K562 (cell line): Measurements from ENCODE around the gene TTBK1. TPM values are rescaled to one million over a fixed set of nuclear protein-coding genes. Genes with fewer than 3 reads are reported as not detected.

ENCODE experiments used
- ARID2 ChIP-seq: fragments of 450-650 bp; IDR thresholded peaks from 2 replicates; pipeline ENCODE4 v1.6.1; 2017; ENCODE audit warnings: antibody characterized with exemption, mild to moderate bottlenecking
- EHMT2 ChIP-seq: fragments of 450-650 bp; IDR thresholded peaks from 2 replicates; pipeline ENCODE4 v1.6.1; 2018; ENCODE audit warnings: antibody characterized with exemption
- ELF2 ChIP-seq: fragments of 250-450 bp; sonication (Bioruptor Pico); IDR thresholded peaks from 2 replicates; pipeline ENCODE4 v1.5.0; 2021; ENCODE audit warnings: mild to moderate bottlenecking
- FUS ChIP-seq: fragments of 200-400 bp; formaldehyde crosslinking; optimal IDR thresholded peaks from 2 replicates; pipeline ENCODE3; 2017; ENCODE audit warnings: low read depth, low read length
- HCFC1 ChIP-seq: IDR thresholded peaks from 2 replicates; pipeline ENCODE4 v1.6.1; 2012; ENCODE audit warnings: low read depth, low read length, improper control_type of control experiment
- HDAC1 ChIP-seq, 2 experiments: fragments of 450-650 bp; IDR thresholded peaks; 2 replicates each; pipeline ENCODE4 v1.6.1; 2016 to 2017; ENCODE audit warnings: inconsistent platforms in 1 of 2, mild to moderate bottlenecking in 1 of 2, moderate library complexity in 1 of 2
- MAZ ChIP-seq, 2 experiments: fragments of 450-650 bp in 1 of 2; sonication (generic) in 1 of 2; formaldehyde crosslinking; IDR thresholded peaks in 1 of 2; conservative IDR thresholded peaks in 1 of 2; 2 replicates each; pipeline versions ENCODE4 v1.4.0 to v1.5.0; 2020; ENCODE audit warnings: mild to moderate bottlenecking in 1 of 2, missing genetic modification reagents in 1 of 2
- NR4A1 ChIP-seq, 2 experiments: fragments of 250-450 bp in 1 of 2; fragments of 450-650 bp in 1 of 2; sonication (Bioruptor Pico) in 1 of 2; IDR thresholded peaks; 2 replicates each; pipeline versions ENCODE4 v1.4.0 to v1.6.1; 2016 to 2020; ENCODE audit warnings: mild to moderate bottlenecking in 2 of 2, missing compliant biosample characterization in 1 of 2, missing genetic modification characterization in 1 of 2, moderate library complexity in 1 of 2
- PHF20 ChIP-seq: fragments of 450-650 bp; IDR thresholded peaks from 2 replicates; pipeline ENCODE4 v1.6.1; 2018; ENCODE audit not compliant: partially characterized antibody
- PHF8 ChIP-seq: fragments of 200-600 bp; sonication (generic); IDR thresholded peaks from 2 replicates; pipeline ENCODE4 v1.6.1; 2012; ENCODE audit warnings: mixed run types, mild to moderate bottlenecking, inconsistent platforms, low read length, moderate library complexity, borderline replicate concordance
- POLR2AphosphoS2 ChIP-seq: IDR thresholded peaks from 2 replicates; pipeline ENCODE4 v1.6.1; 2012; ENCODE audit warnings: low read length, improper control_type of control experiment
- PPARD ChIP-seq: fragments of 250-450 bp; sonication (Bioruptor Pico); IDR thresholded peaks from 2 replicates; pipeline ENCODE4 v1.8.0; 2022; ENCODE audit warnings: inconsistent platforms, mild to moderate bottlenecking, moderate library complexity
- PYGO2 ChIP-seq: fragments of 450-650 bp; IDR thresholded peaks from 2 replicates; pipeline ENCODE4 v1.6.1; 2016; ENCODE audit warnings: mild to moderate bottlenecking, missing genetic modification characterization, moderate library complexity, missing compliant biosample characterization
- RFX5 ChIP-seq: IDR thresholded peaks from 2 replicates; pipeline ENCODE4 v1.6.1; 2011; ENCODE audit warnings: low read depth, mild to moderate bottlenecking, improper control_type of control experiment, low read length
- ZBTB17 ChIP-seq: fragments of 450-650 bp; formaldehyde crosslinking; IDR thresholded peaks from 2 replicates; pipeline ENCODE4 v1.4.0; 2020; ENCODE audit warnings: mild to moderate bottlenecking
- ZNF174 ChIP-seq: fragments of 250-450 bp; sonication (Bioruptor Pico); IDR thresholded peaks from 2 replicates; pipeline ENCODE4 v1.4.0; 2020; ENCODE audit warnings: mild to moderate bottlenecking
- ZNF57 ChIP-seq: fragments of 450-650 bp; formaldehyde crosslinking; IDR thresholded peaks from 2 replicates; pipeline ENCODE4 v1.4.0; 2020; ENCODE audit warnings: mild to moderate bottlenecking, moderate library complexity
- ZNF644 ChIP-seq: fragments of 200-800 bp; sonication (Bioruptor generic); IDR thresholded peaks from 2 replicates; pipeline ENCODE4 v1.6.1; 2016; ENCODE audit warnings: low read depth, missing genetic modification characterization, missing compliant biosample characterization
- ZNF778 ChIP-seq: fragments of 450-650 bp; formaldehyde crosslinking; IDR thresholded peaks from 2 replicates; pipeline ENCODE4 v1.4.0; 2020; ENCODE audit warnings: mild to moderate bottlenecking, moderate library complexity
- polyA plus RNA-seq, 8 experiments: library from polyadenylated mRNA; depleted of rRNA in 4 of 8; stranded (reverse) in 5 of 8; unstranded in 3 of 8; fragments of >200 nt; fragmentation: Nextera tagmentation in 2 of 8; fragmentation: Illumina TruSeq in 1 of 8; extraction: Ambion mirVana in 2 of 8; extraction: Trizol in 1 of 8; gene quantifications; 2 replicates each; pipeline versions ENCODE4 v1.2.1 to v1.2.3, GENCODE V29; 2011 to 2014; ENCODE audit warnings: inconsistent platforms in 1 of 8, missing spikeins in 1 of 8
- total RNA-seq, 7 experiments: library from RNA; depleted of rRNA in 6 of 7; stranded (reverse); fragments of >200 nt in 6 of 7; fragmentation: Illumina TruSeq in 2 of 7; extraction: Trizol in 2 of 7; gene quantifications; 2 replicates each; pipeline versions ENCODE4 v1.2.1 to v1.2.3, GENCODE V29; 2011 to 2021; ENCODE audit warnings: low replicate concordance in 1 of 7
- TF ChIP-seq, protein P1 (sequence below): fragments of 450-650 bp; formaldehyde crosslinking; IDR thresholded peaks from 2 replicates; pipeline ENCODE4 v1.4.0; 2020; ENCODE audit warnings: mild to moderate bottlenecking
- TF ChIP-seq, protein P2 (sequence below): sonication (generic); formaldehyde crosslinking; IDR thresholded peaks from 2 replicates; pipeline ENCODE4 v1.8.1; 2023; ENCODE audit warnings: mild to moderate bottlenecking, missing genetic modification reagents
- TF ChIP-seq, protein P3 (sequence below): sonication (generic); formaldehyde crosslinking; IDR thresholded peaks from 2 replicates; pipeline ENCODE4 v1.8.1; 2023; ENCODE audit warnings: mild to moderate bottlenecking, missing genetic modification reagents
- TF ChIP-seq, protein P4 (sequence below), 3 experiments: IDR thresholded peaks in 2 of 3; conservative IDR thresholded peaks in 1 of 3; 2 replicates each; pipeline ENCODE4 v1.5.1; 2011 to 2012; ENCODE audit warnings: low read length in 3 of 3, mild to moderate bottlenecking in 3 of 3, control low read depth in 2 of 3, improper control_type of control experiment in 1 of 3, inconsistent platforms in 1 of 3, low read depth in 1 of 3, mixed read lengths in 1 of 3, moderate library complexity in 1 of 3; ENCODE audit not compliant: insufficient read depth in 2 of 3

Gene TTBK1
- total and polyA plus RNA-seq, 9 of the 15 experiments (the other 6 are each of a cell fraction or from before 2014, with no cell fraction given) = not detected

DNA sequence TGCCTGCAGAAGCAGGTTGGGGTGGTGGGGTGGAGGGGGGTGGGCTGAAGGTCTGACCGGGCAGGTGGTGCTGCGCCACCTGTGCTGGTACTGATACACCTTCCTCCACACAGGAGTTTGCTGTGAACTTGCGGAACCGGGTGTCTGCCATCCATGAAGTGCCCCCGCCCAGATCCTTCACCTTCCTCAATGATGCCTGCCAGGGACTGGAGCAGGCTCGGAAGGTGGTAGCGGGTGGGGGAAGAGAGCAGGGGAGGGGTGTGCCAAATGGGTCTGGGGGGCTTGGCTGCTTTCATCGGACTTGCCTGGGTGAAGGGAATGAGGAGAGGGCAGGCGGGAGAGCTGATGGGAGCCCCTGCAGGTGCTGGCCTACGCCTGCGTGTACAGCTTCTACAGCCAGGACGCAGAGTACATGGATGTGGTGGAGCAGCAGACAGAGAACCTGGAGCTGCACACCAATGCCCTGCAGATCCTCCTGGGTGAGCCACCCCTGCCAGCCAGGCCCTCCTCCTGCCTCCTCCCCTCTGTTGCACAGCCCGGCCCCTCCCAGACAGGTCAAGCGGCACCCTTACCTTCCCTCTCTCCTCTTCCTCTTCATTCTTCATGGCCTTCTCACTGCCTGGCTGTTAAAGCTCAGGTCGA, 20.7 kb upstream of the TTBK1 start (continued):
- TF ChIP-seq, protein P1, sequence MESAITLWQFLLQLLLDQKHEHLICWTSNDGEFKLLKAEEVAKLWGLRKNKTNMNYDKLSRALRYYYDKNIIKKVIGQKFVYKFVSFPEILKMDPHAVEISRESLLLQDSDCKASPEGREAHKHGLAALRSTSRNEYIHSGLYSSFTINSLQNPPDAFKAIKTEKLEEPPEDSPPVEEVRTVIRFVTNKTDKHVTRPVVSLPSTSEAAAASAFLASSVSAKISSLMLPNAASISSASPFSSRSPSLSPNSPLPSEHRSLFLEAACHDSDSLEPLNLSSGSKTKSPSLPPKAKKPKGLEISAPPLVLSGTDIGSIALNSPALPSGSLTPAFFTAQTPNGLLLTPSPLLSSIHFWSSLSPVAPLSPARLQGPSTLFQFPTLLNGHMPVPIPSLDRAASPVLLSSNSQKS (CRISPR knock-in tag) = no peak
- no peak for TF ChIP-seq PYGO2 (tag)
- TF ChIP-seq MAZ (CRISPR knock-in tag; conservative IDR thresholded peaks at IDR 0.05 in 1 of 2, IDR thresholded peaks at IDR 0.05 in 1 of 2) = no peak
- no peak for TF ChIP-seq NR4A1 (CRISPR knock-in tag; IDR thresholded peaks at IDR 0.05)
- no peak for TF ChIP-seq NR4A1 (tag; IDR thresholded peaks at IDR 0.05)
- TF ChIP-seq ARID2 = no peak
- no peak for TF ChIP-seq EHMT2
- 0 out of 2 replicates have a peak, but pooled peaks have one; percentile 22 for TF ChIP-seq POLR2AphosphoS2
- TF ChIP-seq ELF2 (CRISPR knock-in tag) = no peak
- TF ChIP-seq, protein P2, sequence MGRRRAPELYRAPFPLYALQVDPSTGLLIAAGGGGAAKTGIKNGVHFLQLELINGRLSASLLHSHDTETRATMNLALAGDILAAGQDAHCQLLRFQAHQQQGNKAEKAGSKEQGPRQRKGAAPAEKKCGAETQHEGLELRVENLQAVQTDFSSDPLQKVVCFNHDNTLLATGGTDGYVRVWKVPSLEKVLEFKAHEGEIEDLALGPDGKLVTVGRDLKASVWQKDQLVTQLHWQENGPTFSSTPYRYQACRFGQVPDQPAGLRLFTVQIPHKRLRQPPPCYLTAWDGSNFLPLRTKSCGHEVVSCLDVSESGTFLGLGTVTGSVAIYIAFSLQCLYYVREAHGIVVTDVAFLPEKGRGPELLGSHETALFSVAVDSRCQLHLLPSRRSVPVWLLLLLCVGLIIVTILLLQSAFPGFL (CRISPR knock-in tag) = no peak
- TF ChIP-seq HDAC1 (IDR thresholded peaks at IDR 0.05) = no peak
- TF ChIP-seq ZBTB17 (CRISPR knock-in tag) = no peak
- TF ChIP-seq ZNF778 (CRISPR knock-in tag) = no peak
- TF ChIP-seq HCFC1 = no peak
- no peak for TF ChIP-seq PPARD (CRISPR knock-in tag)
- TF ChIP-seq ZNF57 = no peak
- no peak for TF ChIP-seq PHF8
- TF ChIP-seq PHF20 = no peak
- TF ChIP-seq ZNF174 (CRISPR knock-in tag) = no peak
- TF ChIP-seq ZNF644 = no peak
- TF ChIP-seq FUS = no peak
- TF ChIP-seq, protein P3, sequence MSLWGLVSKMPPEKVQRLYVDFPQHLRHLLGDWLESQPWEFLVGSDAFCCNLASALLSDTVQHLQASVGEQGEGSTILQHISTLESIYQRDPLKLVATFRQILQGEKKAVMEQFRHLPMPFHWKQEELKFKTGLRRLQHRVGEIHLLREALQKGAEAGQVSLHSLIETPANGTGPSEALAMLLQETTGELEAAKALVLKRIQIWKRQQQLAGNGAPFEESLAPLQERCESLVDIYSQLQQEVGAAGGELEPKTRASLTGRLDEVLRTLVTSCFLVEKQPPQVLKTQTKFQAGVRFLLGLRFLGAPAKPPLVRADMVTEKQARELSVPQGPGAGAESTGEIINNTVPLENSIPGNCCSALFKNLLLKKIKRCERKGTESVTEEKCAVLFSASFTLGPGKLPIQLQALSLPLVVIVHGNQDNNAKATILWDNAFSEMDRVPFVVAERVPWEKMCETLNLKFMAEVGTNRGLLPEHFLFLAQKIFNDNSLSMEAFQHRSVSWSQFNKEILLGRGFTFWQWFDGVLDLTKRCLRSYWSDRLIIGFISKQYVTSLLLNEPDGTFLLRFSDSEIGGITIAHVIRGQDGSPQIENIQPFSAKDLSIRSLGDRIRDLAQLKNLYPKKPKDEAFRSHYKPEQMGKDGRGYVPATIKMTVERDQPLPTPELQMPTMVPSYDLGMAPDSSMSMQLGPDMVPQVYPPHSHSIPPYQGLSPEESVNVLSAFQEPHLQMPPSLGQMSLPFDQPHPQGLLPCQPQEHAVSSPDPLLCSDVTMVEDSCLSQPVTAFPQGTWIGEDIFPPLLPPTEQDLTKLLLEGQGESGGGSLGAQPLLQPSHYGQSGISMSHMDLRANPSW (CRISPR knock-in tag) = no peak
- no peak for TF ChIP-seq RFX5
- TF ChIP-seq, protein P4, sequence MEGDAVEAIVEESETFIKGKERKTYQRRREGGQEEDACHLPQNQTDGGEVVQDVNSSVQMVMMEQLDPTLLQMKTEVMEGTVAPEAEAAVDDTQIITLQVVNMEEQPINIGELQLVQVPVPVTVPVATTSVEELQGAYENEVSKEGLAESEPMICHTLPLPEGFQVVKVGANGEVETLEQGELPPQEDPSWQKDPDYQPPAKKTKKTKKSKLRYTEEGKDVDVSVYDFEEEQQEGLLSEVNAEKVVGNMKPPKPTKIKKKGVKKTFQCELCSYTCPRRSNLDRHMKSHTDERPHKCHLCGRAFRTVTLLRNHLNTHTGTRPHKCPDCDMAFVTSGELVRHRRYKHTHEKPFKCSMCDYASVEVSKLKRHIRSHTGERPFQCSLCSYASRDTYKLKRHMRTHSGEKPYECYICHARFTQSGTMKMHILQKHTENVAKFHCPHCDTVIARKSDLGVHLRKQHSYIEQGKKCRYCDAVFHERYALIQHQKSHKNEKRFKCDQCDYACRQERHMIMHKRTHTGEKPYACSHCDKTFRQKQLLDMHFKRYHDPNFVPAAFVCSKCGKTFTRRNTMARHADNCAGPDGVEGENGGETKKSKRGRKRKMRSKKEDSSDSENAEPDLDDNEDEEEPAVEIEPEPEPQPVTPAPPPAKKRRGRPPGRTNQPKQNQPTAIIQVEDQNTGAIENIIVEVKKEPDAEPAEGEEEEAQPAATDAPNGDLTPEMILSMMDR (IDR thresholded peaks at IDR 0.05 in 2 of 3, conservative IDR thresholded peaks at IDR 0.05 in 1 of 3; ENCODE audit: insufficient read depth in 2 of 3, low read depth in 1 of 3, low read length in 3 of 3) = no peak
